ENCODE data around the gene MRPS18A.

The MRPS18A gene

GRCh38 chr6:43624786-43625288 lies 62.8 kb downstream of the MRPS18A start:
- peaks cover 52 to 66% of the 10 kb centered on the region in 2 experiments for H3K36me3 ChIP-seq (ENCODE audit: control insufficient read depth in 1 of 2, insufficient read depth in 2 of 2, low read depth in 1 of 2, low read length in 2 of 2)
- no peak overlapping the region for H3K18ac ChIP-seq (ENCODE audit: low read depth in 1 of 2, low read length in 2 of 2)
- no peak overlapping the region for H2BK12ac ChIP-seq (ENCODE audit: low read length in 2 of 2)
- no peaks in the 10 kb centered on the region for H3K9me3 ChIP-seq (ENCODE audit: control insufficient read depth, low read length)
- peak overlapping the region; percentile 31 for H4K8ac ChIP-seq (ENCODE audit: low read length)
- H2BK120ac ChIP-seq (ENCODE audit: low read depth, low read length), result no peak overlapping the region
- peaks cover 11% of the 10 kb centered on the region for H3K4me1 ChIP-seq (ENCODE audit: control insufficient read depth, insufficient read depth, low read depth, low read length)
- no peak overlapping the region for H3K4ac ChIP-seq (ENCODE audit: low read depth in 1 of 2, low read length in 2 of 2)
- no peak overlapping the region for H3K27ac ChIP-seq (ENCODE audit: low read length, poor library complexity, severe bottlenecking)
- 97% methylated on average over 7 of the region's 7 CpGs for WGBS
- H3K27me3 ChIP-seq (ENCODE audit: control insufficient read depth in 1 of 2, insufficient read depth in 1 of 2, low read length in 2 of 2), result no peaks in the 10 kb centered on the region
- H3K14ac ChIP-seq (ENCODE audit: low read length in 2 of 2), result no peak overlapping the region
- H3K23ac ChIP-seq (ENCODE audit: low read length in 2 of 2), result no peak overlapping the region
- no peak overlapping the region for H3K9ac ChIP-seq (ENCODE audit: low read length)
- H4K91ac ChIP-seq (ENCODE audit: low read length), result no peak overlapping the region
- peaks cover 37% of the 10 kb centered on the region for H3K79me1 ChIP-seq (replicated peaks; ENCODE audit: low read length, poor library complexity, severe bottlenecking)
- no peak overlapping the region for H3K4me3 ChIP-seq (ENCODE audit: insufficient read depth in 1 of 2, low read depth in 1 of 2, low read length in 2 of 2)
- no peak for DNase-seq
- H3K4me2 ChIP-seq (ENCODE audit: low read length, poor library complexity, severe bottlenecking), result no peak overlapping the region
- no peak overlapping the region for H2BK5ac ChIP-seq (ENCODE audit: low read depth, low read length, poor library complexity, severe bottlenecking)
- no peak overlapping the region for H2AK5ac ChIP-seq (ENCODE audit: low read length, severe bottlenecking)
- no peak overlapping the region for H2AFZ ChIP-seq (ENCODE audit: low read depth, low read length)
- H2BK15ac ChIP-seq (ENCODE audit: low read depth, poor library complexity, severe bottlenecking), result no peak overlapping the region

DNA sequence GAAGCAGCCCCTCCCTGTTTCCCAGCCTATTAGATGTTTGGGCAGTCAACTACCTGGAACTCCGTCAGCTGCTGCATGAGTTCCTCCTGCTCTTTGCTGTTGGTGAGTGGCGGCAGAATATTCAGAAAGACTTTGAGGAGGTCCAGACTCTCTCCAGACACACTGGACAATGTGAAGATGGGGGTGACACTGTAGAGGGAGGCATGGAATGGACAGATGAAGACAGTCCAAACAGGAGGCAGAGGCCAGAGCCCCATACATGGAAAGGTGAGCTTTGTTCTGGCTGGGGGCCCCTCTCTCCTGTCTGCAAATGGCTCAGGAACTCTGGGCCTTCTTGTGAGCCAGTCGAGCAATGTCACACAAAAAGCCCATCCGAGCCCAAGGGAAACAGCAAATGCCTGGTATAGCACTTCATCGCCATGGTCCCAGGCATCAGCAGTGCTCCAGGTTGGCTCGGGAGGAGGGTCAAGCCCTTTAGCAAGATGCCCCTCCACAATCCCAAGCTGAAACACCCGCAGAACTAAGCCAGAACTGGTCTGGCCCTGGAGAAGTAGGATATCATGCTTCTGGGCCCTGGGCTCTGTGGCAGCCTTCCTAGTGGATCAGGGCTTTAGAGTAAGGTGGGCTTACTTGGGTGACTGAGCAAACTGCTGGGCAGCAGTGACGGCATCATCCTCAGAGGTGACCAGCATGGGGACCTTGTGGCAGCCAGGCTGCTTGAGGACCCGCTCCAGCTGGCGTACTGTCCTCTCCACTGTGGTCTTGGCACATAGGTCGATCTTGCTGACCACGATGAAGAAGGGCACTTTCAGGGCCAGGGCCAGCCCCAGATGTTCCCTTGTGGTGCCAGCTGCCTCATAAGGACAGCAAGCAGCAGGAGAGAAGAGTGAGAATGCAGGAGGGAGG lies 63.5 kb downstream of the MRPS18A start:
- no peak overlapping the region for H3K4ac ChIP-seq (ENCODE audit: low read depth in 1 of 2, low read length in 2 of 2)
- no peak for DNase-seq
- H4K8ac ChIP-seq (ENCODE audit: low read length), result no peak overlapping the region
- no peak overlapping the region for H2AK5ac ChIP-seq (ENCODE audit: low read length, severe bottlenecking)
- no peaks in the 10 kb centered on the region for H3K9me3 ChIP-seq (ENCODE audit: control insufficient read depth, low read length)
- H2BK5ac ChIP-seq (ENCODE audit: low read depth, low read length, poor library complexity, severe bottlenecking), result no peak overlapping the region
- no peak overlapping the region for H2AFZ ChIP-seq (ENCODE audit: low read depth, low read length)
- H3K23ac ChIP-seq (ENCODE audit: low read length in 2 of 2), result no peak overlapping the region
- peaks cover 37% of the 10 kb centered on the region for H3K79me1 ChIP-seq (replicated peaks; ENCODE audit: low read length, poor library complexity, severe bottlenecking)
- H3K14ac ChIP-seq (ENCODE audit: low read length in 2 of 2), result no peak overlapping the region
- no peak overlapping the region for H2BK12ac ChIP-seq (ENCODE audit: low read length in 2 of 2)
- no peak overlapping the region for H2BK120ac ChIP-seq (ENCODE audit: low read depth, low read length)
- peak overlapping the region; percentile 45 for H4K91ac ChIP-seq (ENCODE audit: low read length)
- H2BK15ac ChIP-seq (ENCODE audit: low read depth, poor library complexity, severe bottlenecking), result no peak overlapping the region
- 98% methylated on average over 12 of the region's 12 CpGs for WGBS
- H3K27ac ChIP-seq (ENCODE audit: low read length, poor library complexity, severe bottlenecking), result no peak overlapping the region
- peaks cover 52 to 73% of the 10 kb centered on the region in 2 experiments for H3K36me3 ChIP-seq (ENCODE audit: control insufficient read depth in 1 of 2, insufficient read depth in 2 of 2, low read depth in 1 of 2, low read length in 2 of 2)
- no peak overlapping the region for H3K4me2 ChIP-seq (ENCODE audit: low read length, poor library complexity, severe bottlenecking)
- no peak overlapping the region for H3K18ac ChIP-seq (ENCODE audit: low read depth in 1 of 2, low read length in 2 of 2)
- no peak overlapping the region for H3K9ac ChIP-seq (ENCODE audit: low read length)
- peaks cover 9% of the 10 kb centered on the region for H3K4me1 ChIP-seq (ENCODE audit: control insufficient read depth, insufficient read depth, low read depth, low read length)
- H3K27me3 ChIP-seq (ENCODE audit: control insufficient read depth in 1 of 2, insufficient read depth in 1 of 2, low read length in 2 of 2), result no peaks in the 10 kb centered on the region
- H3K4me3 ChIP-seq (ENCODE audit: insufficient read depth in 1 of 2, low read depth in 1 of 2, low read length in 2 of 2), result no peak overlapping the region

GRCh38 chr6:43622541-43622940 lies 65.0 kb downstream of the MRPS18A start:
- peak overlapping the region in 1 of 2 experiments; percentile 44 for H3K14ac ChIP-seq (ENCODE audit: low read length in 2 of 2)
- no peak overlapping the region for H3K23ac ChIP-seq (ENCODE audit: low read length in 2 of 2)
- peaks cover 37% of the 10 kb centered on the region for H3K79me1 ChIP-seq (replicated peaks; ENCODE audit: low read length, poor library complexity, severe bottlenecking)
- H2BK12ac ChIP-seq (ENCODE audit: low read length in 2 of 2), result no peak overlapping the region
- no peak overlapping the region for H3K4me2 ChIP-seq (ENCODE audit: low read length, poor library complexity, severe bottlenecking)
- no peak overlapping the region for H3K9ac ChIP-seq (ENCODE audit: low read length)
- no peak overlapping the region for H3K4ac ChIP-seq (ENCODE audit: low read depth in 1 of 2, low read length in 2 of 2)
- DNase-seq, result no peak
- H3K4me1 ChIP-seq (ENCODE audit: control insufficient read depth, insufficient read depth, low read depth, low read length), result peaks cover 6% of the 10 kb centered on the region
- no peak overlapping the region for H3K4me3 ChIP-seq (ENCODE audit: insufficient read depth in 1 of 2, low read depth in 1 of 2, low read length in 2 of 2)
- no peak overlapping the region for H3K27ac ChIP-seq (ENCODE audit: low read length, poor library complexity, severe bottlenecking)
- no peaks in the 10 kb centered on the region for H3K9me3 ChIP-seq (ENCODE audit: control insufficient read depth, low read length)
- H4K8ac ChIP-seq (ENCODE audit: low read length), result peak overlapping the region; percentile 65
- H3K27me3 ChIP-seq (ENCODE audit: control insufficient read depth in 1 of 2, insufficient read depth in 1 of 2, low read length in 2 of 2), result no peaks in the 10 kb centered on the region
- H2AFZ ChIP-seq (ENCODE audit: low read depth, low read length), result no peak overlapping the region
- peaks cover 60 to 79% of the 10 kb centered on the region in 2 experiments for H3K36me3 ChIP-seq (ENCODE audit: control insufficient read depth in 1 of 2, insufficient read depth in 2 of 2, low read depth in 1 of 2, low read length in 2 of 2)
- H2AK5ac ChIP-seq (ENCODE audit: low read length, severe bottlenecking), result no peak overlapping the region
- no peak overlapping the region for H2BK5ac ChIP-seq (ENCODE audit: low read depth, low read length, poor library complexity, severe bottlenecking)
- 97% methylated on average over 10 of the region's 10 CpGs for WGBS
- no peak overlapping the region for H2BK120ac ChIP-seq (ENCODE audit: low read depth, low read length)
- no peak overlapping the region for H3K18ac ChIP-seq (ENCODE audit: low read depth in 1 of 2, low read length in 2 of 2)
- no peak overlapping the region for H4K91ac ChIP-seq (ENCODE audit: low read length)
- no peak overlapping the region for H2BK15ac ChIP-seq (ENCODE audit: low read depth, poor library complexity, severe bottlenecking)

DNA sequence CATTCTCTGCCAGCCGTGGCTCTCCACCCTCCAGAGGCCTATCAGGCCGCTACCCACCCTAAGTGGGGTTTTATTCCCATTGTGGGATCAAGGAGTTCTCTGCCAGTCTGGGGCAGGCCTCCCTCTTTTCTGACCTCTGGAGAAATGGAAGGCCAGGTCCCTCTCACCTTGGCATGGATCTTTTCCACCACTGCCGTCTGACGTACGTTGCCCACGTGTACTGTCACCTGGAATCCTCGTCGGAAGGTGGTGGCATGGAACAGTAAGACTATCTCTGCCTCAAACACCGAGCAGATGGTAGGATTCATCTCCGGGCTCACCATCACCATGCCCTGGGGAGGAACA lies 65.8 kb downstream of the MRPS18A start:
- no peaks in the 10 kb centered on the region for H3K9me3 ChIP-seq (ENCODE audit: control insufficient read depth, low read length)
- no peak overlapping the region for H2BK15ac ChIP-seq (ENCODE audit: low read depth, poor library complexity, severe bottlenecking)
- no peak overlapping the region for H3K27ac ChIP-seq (ENCODE audit: low read length, poor library complexity, severe bottlenecking)
- no peak overlapping the region for H3K4me3 ChIP-seq (ENCODE audit: insufficient read depth in 1 of 2, low read depth in 1 of 2, low read length in 2 of 2)
- H3K79me1 ChIP-seq (replicated peaks; ENCODE audit: low read length, poor library complexity, severe bottlenecking), result peaks cover 37% of the 10 kb centered on the region
- H3K36me3 ChIP-seq (ENCODE audit: control insufficient read depth in 1 of 2, insufficient read depth in 2 of 2, low read depth in 1 of 2, low read length in 2 of 2), result peaks cover 64 to 85% of the 10 kb centered on the region in 2 experiments
- DNase-seq, result no peak
- H3K18ac ChIP-seq (ENCODE audit: low read depth in 1 of 2, low read length in 2 of 2), result no peak overlapping the region
- no peak overlapping the region for H2BK120ac ChIP-seq (ENCODE audit: low read depth, low read length)
- H3K27me3 ChIP-seq (ENCODE audit: control insufficient read depth in 1 of 2, insufficient read depth in 1 of 2, low read length in 2 of 2), result no peaks in the 10 kb centered on the region
- no peak overlapping the region for H3K23ac ChIP-seq (ENCODE audit: low read length in 2 of 2)
- no peak overlapping the region for H3K9ac ChIP-seq (ENCODE audit: low read length)
- no peak overlapping the region for H3K4ac ChIP-seq (ENCODE audit: low read depth in 1 of 2, low read length in 2 of 2)
- peaks cover under 1% of the 10 kb centered on the region for H3K4me1 ChIP-seq (ENCODE audit: control insufficient read depth, insufficient read depth, low read depth, low read length)
- H3K4me2 ChIP-seq (ENCODE audit: low read length, poor library complexity, severe bottlenecking), result no peak overlapping the region
- H2BK12ac ChIP-seq (ENCODE audit: low read length in 2 of 2), result no peak overlapping the region
- H4K91ac ChIP-seq (ENCODE audit: low read length), result no peak overlapping the region
- 96% methylated on average over 10 of the region's 10 CpGs for WGBS
- H2AFZ ChIP-seq (ENCODE audit: low read depth, low read length), result no peak overlapping the region
- no peak overlapping the region for H3K14ac ChIP-seq (ENCODE audit: low read length in 2 of 2)
- no peak overlapping the region for H2AK5ac ChIP-seq (ENCODE audit: low read length, severe bottlenecking)
- peak overlapping the region; percentile 7 for H4K8ac ChIP-seq (ENCODE audit: low read length)
- no peak overlapping the region for H2BK5ac ChIP-seq (ENCODE audit: low read depth, low read length, poor library complexity, severe bottlenecking)
